Ishikawa (cell line): Measurements from ENCODE around the gene CABP4.

Experiments
- CEBPB ChIP-seq: IDR thresholded peaks from 2 replicates; pipeline ENCODE4 v1.6.1; 2012
- CREB1 ChIP-seq: IDR thresholded peaks from 2 replicates; pipeline ENCODE4 v1.6.1; 2012; ENCODE audit warnings: low read depth
- EP300 ChIP-seq: IDR thresholded peaks from 2 replicates; pipeline ENCODE4 v1.6.1; 2012; ENCODE audit warnings: borderline replicate concordance
- MAX ChIP-seq: IDR thresholded peaks from 2 replicates; pipeline ENCODE4 v1.6.1; 2012
- RAD21 ChIP-seq: IDR thresholded peaks from 2 replicates; pipeline ENCODE4 v1.6.1; 2012; ENCODE audit warnings: low read depth
- REST ChIP-seq: IDR thresholded peaks from 2 replicates; pipeline ENCODE4 v1.6.1; 2012; ENCODE audit warnings: low read depth, mild to moderate bottlenecking
- TAF1 ChIP-seq: IDR thresholded peaks from 2 replicates; pipeline ENCODE4 v1.6.1; 2012; ENCODE audit warnings: low read depth, mild to moderate bottlenecking
- TCF12 ChIP-seq: IDR thresholded peaks from 2 replicates; pipeline ENCODE4 v1.6.1; 2012; ENCODE audit warnings: low read depth
- USF1 ChIP-seq: IDR thresholded peaks from 2 replicates; pipeline ENCODE4 v1.6.1; 2012
- ZBTB7A ChIP-seq: IDR thresholded peaks from 2 replicates; pipeline ENCODE4 v1.6.1; 2012; ENCODE audit warnings: low read depth

GRCh38 chr11:67486481-67487195 lies 31.5 kb downstream of the CABP4 start:
- no peak for TF ChIP-seq EP300
- no peak for TF ChIP-seq CREB1
- TF ChIP-seq TCF12 = no peak
- no peak for TF ChIP-seq MAX
- no peak for TF ChIP-seq RAD21
- no peak for TF ChIP-seq ZBTB7A
- no peak for TF ChIP-seq REST
- TF ChIP-seq USF1 = no peak
- no peak for TF ChIP-seq TAF1
- no peak for TF ChIP-seq CEBPB
